T-cell (primary cell): Measurements from ENCODE around the gene SLCO2B1. TPM values are rescaled to one million over a fixed set of nuclear protein-coding genes. Genes with fewer than 3 reads are reported as not detected.

Experiments used
- ATAC-seq, 4 experiments: fragments of 200-7000 bp in 3 of 4; fragments of 150-1000 bp in 1 of 4; cut with Tn5 transposase; replicated peaks in 1 of 4; 1 replicate in 3 of 4; 2 replicates in 1 of 4; pipeline ENCODE4 v1.10.0; 2021; ENCODE audit warnings: moderate library complexity in 3 of 4, mild to moderate bottlenecking in 2 of 4, moderate number of reproducible peaks in 1 of 4
- CTCF ChIA-PET, 2 donors: fragments of 300-600 bp; sonication (Branson Sonifier 250); formaldehyde crosslinking; loops; one replicate each; lab custom pipeline; 2022; ENCODE audit warnings: antibody characterized with exemption in 2 of 2; lab: Charles Lee
- POLR2A ChIA-PET, 2 donors: fragments of 300-600 bp; sonication (Branson Sonifier 250); formaldehyde crosslinking; loops; one replicate each; lab custom pipeline; 2022; ENCODE audit warnings: antibody characterized with exemption in 2 of 2; lab: Charles Lee
- DNase-seq, 35 experiments: peaks; one replicate each; pipeline versions ENCODE4 v3.0.0 to v3.0.0-alpha.2; 2013 to 2023
- H3K27ac ChIP-seq: one replicate; pipeline ENCODE4 v1.5.1; 2013; ENCODE audit warnings: low read length
- H3K27me3 ChIP-seq, 2 experiments: replicated peaks in 1 of 2; 1 replicate in 1 of 2; 2 replicates in 1 of 2; pipeline versions ENCODE4 v1.6.1 to v1.7.0; 2013; ENCODE audit warnings: low read length in 1 of 2, mixed read lengths in 1 of 2; ENCODE audit not compliant: control insufficient read depth in 2 of 2, insufficient read depth in 2 of 2; ENCODE audit errors: extremely low read depth in 1 of 2
- H3K36me3 ChIP-seq, 2 donors: 1 replicate in 1 of 2; 2 replicates in 1 of 2; pipeline versions ENCODE4 v1.6.1 to v1.7.0; 2013; ENCODE audit warnings: low read length in 1 of 2; ENCODE audit not compliant: control insufficient read depth in 2 of 2, insufficient read depth in 1 of 2; ENCODE audit errors: extremely low read depth in 1 of 2
- H3K4me1 ChIP-seq, 2 experiments: 1 replicate in 1 of 2; 2 replicates in 1 of 2; pipeline versions ENCODE4 v1.6.1 to v1.7.0; 2013; ENCODE audit warnings: low read length in 2 of 2, mixed read lengths in 1 of 2; ENCODE audit not compliant: insufficient read depth in 2 of 2, control insufficient read depth in 1 of 2; ENCODE audit errors: extremely low read depth in 1 of 2
- H3K4me3 ChIP-seq, 2 donors: 1 replicate in 1 of 2; 2 replicates in 1 of 2; pipeline versions ENCODE4 v1.5.1 to v1.7.0; 2013; ENCODE audit warnings: mild to moderate bottlenecking in 2 of 2, low read length in 1 of 2, moderate library complexity in 1 of 2; ENCODE audit not compliant: control insufficient read depth in 1 of 2; ENCODE audit errors: extremely low read depth in 1 of 2
- H3K9me3 ChIP-seq: 2 replicates; pipeline ENCODE4 v1.7.0; 2013
- H3K27ac Mint-ChIP-seq, 2 donors: one replicate each; pipeline ENCODE4 v1.8.0; 2020 to 2021; ENCODE audit warnings: mild to moderate bottlenecking in 2 of 2, mixed read lengths in 2 of 2
- H3K27me3 Mint-ChIP-seq, 2 donors: one replicate each; pipeline ENCODE4 v1.8.0; 2021 to 2022; ENCODE audit warnings: mixed read lengths in 2 of 2
- H3K36me3 Mint-ChIP-seq: one replicate; pipeline ENCODE4 v1.8.0; 2021; ENCODE audit warnings: mixed read lengths
- H3K4me1 Mint-ChIP-seq, 3 donors: one replicate each; pipeline ENCODE4 v1.8.0; 2020 to 2022; ENCODE audit warnings: mixed read lengths in 3 of 3, mild to moderate bottlenecking in 1 of 3
- H3K4me3 Mint-ChIP-seq, 3 donors: one replicate each; pipeline ENCODE4 v1.8.0; 2020 to 2022; ENCODE audit warnings: mild to moderate bottlenecking in 3 of 3, mixed read lengths in 3 of 3, moderate library complexity in 3 of 3
- H3K9me3 Mint-ChIP-seq, 3 donors: one replicate each; pipeline ENCODE4 v1.8.0; 2020 to 2022; ENCODE audit warnings: mixed read lengths in 3 of 3
- WGBS: methylation state at CpG from one replicate; pipeline ENCODE4 v1.1.5; 2013; ENCODE audit warnings: missing lambda C conversion rate; ENCODE audit not compliant: insufficient coverage; 5-methylcytosine and 5-hydroxymethylcytosine counted together
- total RNA-seq, 35 experiments: library from RNA in 6 of 35; stranded (reverse) in 6 of 35; fragments of 120-200 nt in 1 of 35; gene quantifications; one replicate each; pipeline versions ENCODE4 v1.2.1 to v1.2.4 and lab custom pipeline; 2013 to 2026

Gene SLCO2B1
- total RNA-seq, 5 donors from 2014 or later (not counting 1 experiment from before 2014, with no cell fraction given): 0.55 to 0.79 (median 0.63) TPM; not detected in 2

GRCh38 chr11:75193271-75193670 lies 42.4 kb downstream of the SLCO2B1 start:
- ChIA-PET POLR2A (no interaction called here), CTCF (no interaction called here)
- Mint-ChIP-seq H3K36me3 (no peaks in the 10 kb centered on the region), H3K4me1 (no peaks in the 10 kb centered on the region), H3K27ac (no peak overlapping the region), H3K27me3 (no peaks in the 10 kb centered on the region), H3K9me3 (no peaks in the 10 kb centered on the region), H3K4me3 (no peak overlapping the region)
- H3K36me3 ChIP-seq: no peaks in the 10 kb centered on the region
- no peak for DNase-seq
- no peaks in the 10 kb centered on the region for H3K4me1 ChIP-seq
- H3K27me3 ChIP-seq: peaks cover 0 to 24% of the 10 kb centered on the region in 2 experiments
- no peak for ATAC-seq
- H3K9me3 ChIP-seq: no peaks in the 10 kb centered on the region
- no peak overlapping the region for H3K4me3 ChIP-seq
- no peak overlapping the region for H3K27ac ChIP-seq
- 94% methylated on average over 12 of the region's 15 CpGs for WGBS

- Histone ChIP-seq H3K4me3 (no peak overlapping the region), H3K27ac (no peak overlapping the region), H3K4me1 (no peaks in the 10 kb centered on the region), H3K36me3 (no peaks in the 10 kb centered on the region), H3K27me3 (peaks cover 0 to 24% of the 10 kb centered on the region in 2 experiments), H3K9me3 (no peaks in the 10 kb centered on the region)
- WGBS: 50% methylated on average over 2 of the region's 2 CpGs
- ATAC-seq: no peak
- DNase-seq: no peak
- Mint-ChIP-seq H3K27me3 (no peaks in the 10 kb centered on the region), H3K9me3 (no peaks in the 10 kb centered on the region), H3K27ac (no peak overlapping the region), H3K4me1 (no peaks in the 10 kb centered on the region), H3K4me3 (no peak overlapping the region), H3K36me3 (no peaks in the 10 kb centered on the region)
- ChIA-PET POLR2A (no interaction called here), CTCF (no interaction called here)
Measured at GRCh38 chr11:75193711-75194110, 42.8 kb downstream of the SLCO2B1 start.

- DNase-seq (no peak), ATAC-seq (no peak)
- no peaks in the 10 kb centered on the region for H3K9me3 ChIP-seq
- H3K27ac ChIP-seq: no peak overlapping the region
- CTCF ChIA-PET: no interaction called here
- Mint-ChIP-seq H3K27ac (no peak overlapping the region), H3K4me3 (no peak overlapping the region), H3K9me3 (no peaks in the 10 kb centered on the region), H3K27me3 (no peaks in the 10 kb centered on the region), H3K36me3 (no peaks in the 10 kb centered on the region), H3K4me1 (no peaks in the 10 kb centered on the region)
- 52% methylated on average over 2 of the region's 5 CpGs for WGBS
- no peaks in the 10 kb centered on the region for H3K4me1 ChIP-seq
- no peaks in the 10 kb centered on the region for H3K36me3 ChIP-seq
- POLR2A ChIA-PET: no interaction called here
- H3K27me3 ChIP-seq: peaks cover 0 to 24% of the 10 kb centered on the region in 2 experiments
- H3K4me3 ChIP-seq: no peak overlapping the region
Measured at GRCh38 chr11:75194147-75194546, 43.2 kb downstream of the SLCO2B1 start.

- Histone ChIP-seq H3K4me1 (no peaks in the 10 kb centered on the region), H3K9me3 (no peaks in the 10 kb centered on the region), H3K36me3 (no peaks in the 10 kb centered on the region), H3K4me3 (no peak overlapping the region), H3K27me3 (peaks cover 0 to 26% of the 10 kb centered on the region in 2 experiments), H3K27ac (no peak overlapping the region)
- Mint-ChIP-seq H3K27me3 (no peaks in the 10 kb centered on the region), H3K36me3 (no peaks in the 10 kb centered on the region), H3K4me3 (no peak overlapping the region), H3K4me1 (no peaks in the 10 kb centered on the region), H3K9me3 (no peaks in the 10 kb centered on the region), H3K27ac (no peak overlapping the region)
- ATAC-seq (no peak), DNase-seq (no peak)
- CTCF ChIA-PET: interaction anchor here in 1 of 2 donors (0.7 kb wide), 1 partner anchor 10 kb away, joined by 5 read pairs; no protein-coding TSS in a partner anchor
- 80% methylated on average over 6 of the region's 7 CpGs for WGBS
- POLR2A ChIA-PET: interaction anchor here in 1 of 2 donors (0.6 kb wide), 1 partner anchor 350 kb away, joined by 9 read pairs; no protein-coding TSS in a partner anchor
Measured at GRCh38 chr11:75195167-75195962, 44.5 kb downstream of the SLCO2B1 start.

GRCh38 chr11:75196426-75196825 lies 45.5 kb downstream of the SLCO2B1 start:
- no peak overlapping the region for H3K4me3 Mint-ChIP-seq
- H3K9me3 Mint-ChIP-seq: no peaks in the 10 kb centered on the region
- ChIA-PET CTCF (interaction anchor here in 1 of 2 donors (0.7 kb wide), 1 partner anchor 9 kb away, joined by 5 read pairs; no protein-coding TSS in a partner anchor), POLR2A (no interaction called here)
- ATAC-seq (no peak), DNase-seq (no peak)
- H3K9me3 ChIP-seq: no peaks in the 10 kb centered on the region
- H3K4me1 ChIP-seq: no peaks in the 10 kb centered on the region
- H3K36me3 Mint-ChIP-seq: no peaks in the 10 kb centered on the region
- peaks cover 0 to 29% of the 10 kb centered on the region in 2 experiments for H3K27me3 ChIP-seq
- H3K27me3 Mint-ChIP-seq: no peaks in the 10 kb centered on the region
- no peaks in the 10 kb centered on the region for H3K4me1 Mint-ChIP-seq
- WGBS: 88% methylated on average over 6 of the region's 8 CpGs
- H3K4me3 ChIP-seq: no peak overlapping the region
- H3K27ac ChIP-seq: no peak overlapping the region
- no peaks in the 10 kb centered on the region for H3K36me3 ChIP-seq
- no peak overlapping the region for H3K27ac Mint-ChIP-seq

GRCh38 chr11:75197512-75198277 lies 46.8 kb downstream of the SLCO2B1 start:
- CTCF ChIA-PET: no interaction called here
- ATAC-seq (no peak), DNase-seq (no peak)
- H3K27ac ChIP-seq: no peak overlapping the region
- peaks cover 0 to 2% of the 10 kb centered on the region in 2 donors for H3K27me3 Mint-ChIP-seq
- no peak overlapping the region for H3K4me3 Mint-ChIP-seq
- H3K4me1 Mint-ChIP-seq: no peaks in the 10 kb centered on the region
- POLR2A ChIA-PET: no interaction called here
- H3K36me3 Mint-ChIP-seq: no peaks in the 10 kb centered on the region
- peaks cover 0 to 29% of the 10 kb centered on the region in 2 experiments for H3K27me3 ChIP-seq
- H3K4me3 ChIP-seq: no peak overlapping the region
- WGBS: no CpG with 5 or more reads among the region's 4 CpGs
- no peaks in the 10 kb centered on the region for H3K36me3 ChIP-seq
- no peaks in the 10 kb centered on the region for H3K9me3 Mint-ChIP-seq
- no peak overlapping the region for H3K27ac Mint-ChIP-seq
- no peaks in the 10 kb centered on the region for H3K4me1 ChIP-seq
- H3K9me3 ChIP-seq: no peaks in the 10 kb centered on the region
